NCI-H1930 (cell line): ENCODE results near the gene ERVFRD-1.

Experiments used
- DNase-seq, 2 experiments: peaks; one replicate each; lab custom pipeline; 2025; lab: John Stamatoyannopoulos, UW

The ERVFRD-1 gene, protein sequence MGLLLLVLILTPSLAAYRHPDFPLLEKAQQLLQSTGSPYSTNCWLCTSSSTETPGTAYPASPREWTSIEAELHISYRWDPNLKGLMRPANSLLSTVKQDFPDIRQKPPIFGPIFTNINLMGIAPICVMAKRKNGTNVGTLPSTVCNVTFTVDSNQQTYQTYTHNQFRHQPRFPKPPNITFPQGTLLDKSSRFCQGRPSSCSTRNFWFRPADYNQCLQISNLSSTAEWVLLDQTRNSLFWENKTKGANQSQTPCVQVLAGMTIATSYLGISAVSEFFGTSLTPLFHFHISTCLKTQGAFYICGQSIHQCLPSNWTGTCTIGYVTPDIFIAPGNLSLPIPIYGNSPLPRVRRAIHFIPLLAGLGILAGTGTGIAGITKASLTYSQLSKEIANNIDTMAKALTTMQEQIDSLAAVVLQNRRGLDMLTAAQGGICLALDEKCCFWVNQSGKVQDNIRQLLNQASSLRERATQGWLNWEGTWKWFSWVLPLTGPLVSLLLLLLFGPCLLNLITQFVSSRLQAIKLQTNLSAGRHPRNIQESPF

DNA sequence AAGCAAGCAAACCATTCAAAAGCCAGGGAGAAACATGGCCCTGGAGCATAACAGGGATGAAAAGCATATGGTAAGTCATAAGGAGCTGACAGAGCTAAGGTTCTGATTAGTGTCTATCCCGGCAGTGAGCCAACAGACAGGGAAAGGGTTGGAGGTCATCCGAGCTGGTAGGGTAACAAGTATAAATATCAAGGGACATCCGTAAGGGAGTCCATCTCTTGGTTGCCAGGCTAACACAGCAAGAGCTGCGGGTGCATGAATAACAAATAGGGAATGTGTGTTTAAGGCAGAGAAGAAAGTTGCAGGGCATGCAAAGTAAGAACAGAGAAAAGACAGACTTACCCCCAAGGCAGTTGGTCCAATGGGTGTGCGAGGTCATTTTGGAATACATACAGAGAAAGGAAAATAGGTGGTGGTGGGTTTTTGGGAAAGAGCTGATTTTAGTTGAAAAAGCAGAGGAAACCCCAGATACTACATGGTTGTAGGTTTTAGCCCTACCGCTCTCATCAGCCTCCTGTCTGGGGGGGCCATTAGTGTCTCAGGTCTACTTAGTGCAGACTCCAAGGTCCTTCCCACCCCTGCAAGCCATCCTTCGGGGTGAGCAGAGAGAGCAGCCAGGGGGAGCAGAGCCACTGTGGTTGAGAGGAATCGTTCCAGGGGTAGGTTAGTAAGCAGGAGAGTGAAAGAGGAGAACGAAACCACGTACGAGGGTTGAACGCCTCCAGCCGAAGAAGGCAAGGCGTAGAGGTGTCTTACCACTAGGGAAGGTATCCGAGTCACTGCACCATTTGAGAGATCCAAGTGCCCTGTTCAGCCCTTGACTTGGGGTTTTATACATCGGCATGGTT, at the start of gene ERVFRD-1:
Gene ERVFRD-1 (minus strand): TSS at position 805 of the 848 bp plus-strand sequence. CDS start 6,415 bp downstream, outside the sequence.
- no peak for DNase-seq

DNA sequence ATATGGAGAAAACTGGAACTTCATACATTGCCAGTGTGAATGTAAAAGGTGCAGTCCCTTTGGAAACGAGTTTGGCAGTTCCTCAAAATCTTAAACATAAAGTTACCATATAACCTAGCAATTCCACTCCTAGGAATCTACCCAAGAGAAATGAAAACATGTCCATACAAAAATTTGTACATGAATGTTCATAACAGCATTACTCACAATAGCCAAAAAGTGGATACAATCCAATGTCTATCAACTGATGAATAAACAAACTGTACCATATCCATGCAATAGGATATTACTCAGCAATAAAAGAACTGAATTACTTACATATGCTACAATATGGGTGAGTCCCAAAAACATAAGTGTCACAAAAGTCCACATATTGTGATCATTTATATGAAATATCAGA, 48.7 kb upstream of the ERVFRD-1 start:
- DNase-seq, result no peak

DNA sequence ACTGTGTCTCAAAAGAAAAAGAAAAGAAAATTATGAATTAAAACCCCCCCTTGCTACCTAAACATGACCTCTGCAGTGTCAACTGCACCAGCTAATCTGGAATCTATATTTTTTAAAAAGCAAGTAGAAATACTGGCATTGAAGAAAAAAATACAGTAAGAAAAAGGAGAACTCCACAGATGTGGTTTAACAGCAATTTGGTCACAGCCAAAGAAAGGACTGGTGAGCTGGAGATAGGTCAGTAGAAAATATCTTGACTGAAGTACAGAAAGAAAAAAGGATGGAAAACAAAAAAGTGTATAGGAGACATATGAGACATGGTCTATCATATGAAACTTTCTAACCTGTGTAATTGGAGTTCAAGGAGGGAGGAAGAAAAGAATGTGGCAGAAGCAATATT, 44.1 kb upstream of the ERVFRD-1 start:
- DNase-seq, result no peak

DNA sequence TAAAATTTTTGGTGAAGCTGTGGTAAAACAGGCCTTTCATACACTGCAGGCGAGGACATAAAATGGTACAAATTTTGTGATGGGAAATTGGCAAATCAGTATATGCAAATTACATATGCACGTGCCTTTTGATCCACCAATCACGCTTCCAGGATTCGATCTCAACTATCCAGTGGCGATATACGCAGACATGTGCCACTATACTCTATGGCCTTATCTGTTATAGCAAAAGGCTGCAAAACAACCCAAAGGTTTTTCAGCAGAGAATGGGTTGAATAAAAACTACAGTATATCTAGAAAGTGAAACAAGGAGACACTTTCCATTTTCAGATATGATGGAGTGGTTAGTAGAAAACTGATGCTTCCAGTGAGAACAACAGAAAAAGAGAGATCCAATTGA, 41.9 kb upstream of the ERVFRD-1 start:
- DNase-seq, result no peak

DNA sequence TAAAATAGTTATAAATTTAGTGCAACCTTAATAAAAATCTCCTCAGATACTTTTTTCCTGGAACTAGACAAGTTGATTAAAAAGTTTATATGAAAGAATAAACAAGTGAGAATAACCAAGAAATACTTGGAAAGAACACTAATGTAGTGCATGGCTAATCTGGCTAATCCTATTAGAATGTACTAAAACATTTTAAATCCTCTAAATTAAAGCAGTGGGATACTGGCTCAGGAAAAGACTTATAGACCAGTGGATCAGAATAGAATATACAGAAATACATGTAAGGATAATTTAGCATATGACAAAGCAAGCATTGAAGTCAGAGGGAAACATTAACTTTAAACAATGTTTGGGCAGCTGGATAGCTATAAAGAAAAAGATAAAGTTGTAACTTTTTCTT, 41.1 kb upstream of the ERVFRD-1 start:
- DNase-seq, result no peak

DNA sequence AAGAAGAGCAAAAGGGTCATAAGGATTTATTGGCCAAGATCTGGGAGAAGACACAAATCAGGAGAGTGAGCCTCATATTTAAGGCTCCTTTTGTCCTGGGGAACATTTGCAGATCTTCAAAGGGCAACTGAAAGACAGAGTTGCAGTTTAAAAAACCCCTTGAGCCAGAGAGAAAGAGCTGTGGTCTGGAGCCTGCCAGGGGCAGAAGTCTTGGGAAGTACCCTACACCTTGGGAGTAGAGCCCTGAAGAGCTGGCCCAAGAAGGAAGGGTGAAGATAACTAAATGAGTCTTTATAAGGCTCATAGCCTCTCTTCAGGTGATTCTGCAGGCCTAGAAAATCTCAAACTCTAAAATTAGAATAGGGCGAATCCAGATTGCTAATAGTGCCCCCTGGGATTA, 40.0 kb upstream of the ERVFRD-1 start:
- DNase-seq, result no peak

DNA sequence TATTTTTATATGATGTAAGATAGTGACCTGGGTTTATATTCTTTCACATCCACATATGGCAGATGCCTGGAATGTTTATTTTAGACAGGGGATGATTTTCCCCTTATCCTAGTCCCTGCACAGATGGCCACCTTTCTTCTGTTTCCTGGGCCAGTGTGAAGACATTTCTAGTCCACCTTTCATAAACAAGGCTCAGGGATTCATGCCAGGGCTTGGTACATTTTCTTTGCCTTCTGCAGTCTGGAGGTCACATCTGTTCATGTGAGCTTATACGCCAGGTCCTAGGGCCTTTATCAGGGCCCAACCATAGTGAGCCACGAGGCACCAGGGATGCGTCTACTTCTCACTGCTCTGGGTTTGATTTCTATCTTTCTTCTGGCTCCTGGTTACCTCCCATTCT, 38.0 kb upstream of the ERVFRD-1 start:
- no peak for DNase-seq

DNA sequence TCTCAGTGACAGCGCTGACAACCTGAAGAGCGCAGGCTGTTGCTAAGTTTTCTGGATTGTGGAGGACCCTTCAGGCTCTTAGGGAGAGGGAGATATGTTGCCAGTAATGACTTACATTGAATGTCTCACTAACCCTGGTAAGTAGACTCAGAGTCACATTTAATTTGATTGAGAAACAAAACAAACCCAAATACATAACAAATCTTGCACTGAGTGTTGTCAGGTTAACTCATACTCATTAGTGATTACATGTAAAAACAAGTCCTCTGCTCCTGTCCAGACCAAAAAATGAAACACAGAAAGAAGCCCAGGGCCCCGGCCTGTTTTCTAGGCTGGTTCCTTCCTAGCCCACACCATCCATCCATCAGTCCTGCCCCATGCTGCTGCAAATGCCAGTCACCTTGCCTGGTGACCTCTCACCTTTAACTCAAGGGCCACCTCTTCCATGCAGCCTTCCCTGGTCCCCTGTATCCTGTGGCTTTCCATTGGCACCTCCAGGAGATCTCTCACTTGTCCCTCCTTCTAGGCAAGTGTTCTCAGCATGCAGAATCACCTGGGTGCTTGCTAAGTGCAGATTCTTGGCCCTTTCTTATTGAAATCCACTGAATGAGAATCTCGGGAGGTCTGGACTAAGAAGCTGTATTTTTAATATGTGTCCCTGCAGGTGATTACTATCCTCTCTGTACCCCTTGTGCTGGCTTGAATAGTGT, 34.7 kb upstream of the ERVFRD-1 start:
- DNase-seq, result no peak

DNA sequence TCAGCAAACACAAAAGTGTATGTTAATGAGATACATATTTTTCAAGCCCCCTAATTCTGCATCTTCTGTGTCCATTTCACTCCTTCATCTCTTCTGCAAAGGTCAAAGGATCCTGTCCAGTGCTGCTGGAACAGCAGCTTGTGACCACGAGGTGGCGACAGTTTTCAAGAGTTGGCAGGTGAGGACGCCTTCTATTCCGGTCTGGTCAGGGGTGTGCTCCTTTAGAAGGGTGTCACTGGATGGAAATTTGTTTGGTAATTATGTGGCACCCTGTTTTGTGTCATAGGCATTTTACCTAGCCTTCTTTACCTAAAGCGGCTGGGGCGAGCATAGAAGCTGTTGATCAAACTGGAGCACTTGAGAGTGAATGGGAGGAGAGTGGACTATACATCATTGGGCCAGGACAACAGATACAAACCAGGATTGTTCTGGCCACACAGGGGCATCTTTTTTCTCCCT, 32.9 kb upstream of the ERVFRD-1 start:
- peak; percentile 35 to 36 for DNase-seq

DNA sequence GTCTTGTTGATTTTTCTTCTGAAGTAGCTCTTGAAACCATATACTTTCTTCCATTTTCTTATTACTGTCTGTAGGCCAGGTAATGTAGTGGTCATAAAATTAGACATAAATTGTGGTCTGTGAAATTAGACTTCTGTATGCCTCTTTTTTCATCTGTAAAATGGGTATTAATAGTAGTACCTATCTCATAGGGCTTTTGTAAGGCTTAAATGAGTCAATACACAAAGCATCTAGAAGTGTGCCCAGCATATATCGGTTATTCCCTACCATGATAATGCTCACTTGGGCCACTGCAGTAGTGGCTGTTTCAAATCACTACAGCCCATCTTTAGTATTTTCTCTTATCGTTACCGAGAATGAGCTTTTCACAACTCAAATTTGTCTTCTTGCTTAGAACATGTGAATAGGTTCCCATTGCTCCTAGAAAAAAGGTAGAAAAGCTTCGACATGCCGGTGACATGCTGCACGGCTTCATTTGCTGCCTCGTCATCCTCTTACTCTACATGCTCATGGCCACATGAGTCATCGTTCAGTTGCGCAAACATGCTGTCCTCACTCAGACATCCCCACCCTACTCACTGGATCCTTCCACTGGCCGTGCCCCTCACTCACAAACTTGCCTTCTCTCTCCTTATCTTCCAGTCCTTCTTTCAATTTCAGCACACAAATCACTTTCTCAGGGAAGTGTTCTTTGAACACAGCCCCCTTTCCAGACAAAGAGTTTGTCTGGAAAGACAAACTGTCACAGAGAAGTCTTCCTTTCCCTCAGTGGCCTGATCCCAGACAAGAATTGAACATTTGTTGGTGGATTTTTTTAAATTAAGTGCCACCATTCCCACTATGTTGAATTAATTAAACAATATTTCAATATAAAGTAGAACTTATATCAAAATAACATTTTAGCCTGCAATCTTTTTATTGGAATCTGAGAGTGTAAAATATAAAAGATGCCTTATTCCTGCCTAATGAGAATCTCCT, 32.2 kb upstream of the ERVFRD-1 start:
- DNase-seq, result no peak

DNA sequence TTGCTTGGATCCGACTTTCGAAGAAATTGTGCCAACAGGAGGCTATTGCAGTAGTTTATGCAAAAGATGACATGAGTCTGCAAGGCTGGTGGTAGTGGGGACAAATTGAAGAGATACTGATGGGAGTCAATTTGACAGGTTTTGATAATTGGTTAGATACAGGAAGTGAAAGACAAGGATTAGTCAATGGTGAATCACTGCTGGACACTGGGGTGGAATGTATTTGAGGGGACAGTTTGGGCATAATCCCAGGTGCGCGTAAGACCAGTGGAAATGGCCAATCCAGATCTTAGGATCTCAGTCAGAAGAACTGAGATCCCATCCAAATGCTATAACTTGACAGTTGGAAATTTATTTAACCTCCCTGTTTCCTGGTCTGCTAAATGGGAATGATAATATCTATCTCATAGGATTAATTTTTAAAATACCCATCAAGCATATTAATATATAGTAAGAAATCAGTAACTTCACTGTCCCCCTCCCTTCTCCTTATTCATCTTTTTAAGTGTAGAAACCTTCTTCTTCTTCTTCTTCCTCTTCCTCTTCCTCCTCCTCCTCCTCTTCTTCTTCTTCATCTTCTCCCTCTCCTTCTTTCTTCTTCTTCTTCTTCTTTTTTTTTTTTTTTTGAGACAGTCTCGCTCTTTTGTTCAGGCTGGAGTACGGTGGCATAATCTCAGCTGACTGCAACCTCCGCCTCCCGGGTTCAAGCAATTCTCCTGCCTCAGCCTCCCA, 30.9 kb upstream of the ERVFRD-1 start:
- no peak for DNase-seq

DNA sequence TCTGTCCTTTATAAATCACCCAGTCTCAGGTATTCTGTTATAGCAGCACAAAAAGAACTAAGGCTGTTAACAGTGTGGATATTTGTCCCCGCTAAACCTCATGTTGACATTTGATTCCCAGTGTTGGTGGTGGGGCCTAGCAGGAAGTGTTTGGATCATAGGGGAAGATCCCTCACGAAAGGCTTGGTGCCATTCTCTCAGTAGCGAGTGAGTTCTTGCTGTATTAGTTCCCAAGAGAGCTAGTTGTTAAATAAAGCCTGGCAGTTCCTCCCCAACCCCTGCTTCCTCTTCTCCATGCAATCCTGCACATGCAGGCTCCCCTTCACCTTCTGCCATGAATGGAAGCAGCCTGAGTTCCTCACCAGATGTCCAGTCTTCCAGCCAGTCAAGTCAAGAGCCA, 29.8 kb upstream of the ERVFRD-1 start:
- no peak for DNase-seq

DNA sequence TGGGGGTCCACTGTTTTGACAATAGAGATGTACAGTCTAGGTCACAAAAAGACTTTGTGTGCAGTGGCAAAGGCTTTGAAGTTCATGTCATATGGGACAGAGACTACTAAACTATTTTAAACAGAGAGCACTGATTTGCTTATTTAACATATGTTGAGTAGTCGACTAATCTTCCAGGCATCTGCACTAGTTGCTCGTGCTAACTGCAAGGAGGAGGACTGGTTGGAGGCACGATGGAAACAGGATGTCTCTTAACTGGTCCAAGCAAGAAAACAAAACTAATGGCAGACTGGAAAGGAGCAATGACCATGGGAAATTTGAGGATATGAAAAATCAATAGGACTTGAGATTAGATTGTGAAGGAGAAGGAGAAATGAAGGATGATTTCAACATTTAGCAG, 28.5 kb upstream of the ERVFRD-1 start:
- no peak for DNase-seq

DNA sequence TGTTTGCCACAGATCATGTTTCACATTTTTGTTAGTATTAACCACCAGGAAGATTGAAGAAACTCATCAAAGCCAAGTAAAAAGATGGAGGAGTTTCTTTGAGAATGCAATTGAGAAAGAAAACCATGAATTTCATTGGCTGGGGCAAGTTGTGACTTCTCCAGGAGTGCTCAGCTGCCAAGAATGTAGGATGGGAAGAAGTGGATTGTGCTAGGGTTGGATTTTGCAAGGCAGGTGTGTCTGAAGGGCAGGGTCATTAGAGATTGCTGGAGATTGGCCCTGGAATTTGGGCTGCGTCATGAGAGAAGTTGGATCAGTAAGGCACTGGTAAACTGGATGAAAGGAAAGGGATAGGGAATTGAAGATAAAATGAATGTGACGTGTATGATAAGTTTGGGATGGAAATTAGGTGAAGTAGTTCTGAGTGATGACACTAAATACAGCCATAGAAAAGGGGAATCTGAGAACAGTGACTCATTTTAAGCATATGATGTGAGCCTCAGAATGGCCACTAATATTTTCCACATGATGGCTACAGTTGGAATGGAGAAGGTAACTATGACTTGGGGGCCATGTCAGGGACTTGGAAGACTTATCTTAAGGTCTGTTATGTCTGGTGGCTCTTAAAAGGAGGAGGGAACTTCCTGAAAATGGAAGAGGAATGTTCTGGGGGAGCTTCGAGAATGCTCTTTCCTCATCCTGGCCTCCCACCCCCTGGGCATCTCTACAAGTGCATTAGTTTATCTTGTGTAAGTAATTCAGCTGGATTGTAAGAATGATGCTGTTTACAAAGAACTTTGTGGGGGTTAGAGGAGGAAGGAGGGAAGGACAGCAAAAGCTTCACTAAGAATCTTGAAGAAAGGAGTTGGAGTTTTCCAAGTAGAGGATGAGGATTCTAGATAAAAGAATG, 27.8 kb upstream of the ERVFRD-1 start:
- DNase-seq, result no peak

DNA sequence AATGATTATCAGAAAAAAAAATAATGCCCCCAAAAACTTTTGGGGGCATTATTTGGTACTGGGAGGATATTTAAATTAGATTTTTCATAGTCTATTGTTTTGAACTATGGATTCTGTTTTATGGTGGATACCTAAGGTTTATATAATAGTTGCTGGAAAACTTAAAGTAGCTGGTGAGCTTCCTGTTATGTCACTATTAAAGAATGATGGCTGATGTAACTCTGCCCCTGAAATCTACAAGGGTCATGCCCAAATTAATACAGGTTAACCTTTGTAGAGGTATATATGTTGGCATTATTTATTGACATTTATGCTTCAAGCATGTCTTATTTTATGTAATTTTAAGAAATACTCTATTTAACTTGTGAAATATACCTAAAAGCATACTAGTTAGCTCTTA, 25.3 kb upstream of the ERVFRD-1 start:
- DNase-seq, result no peak

DNA sequence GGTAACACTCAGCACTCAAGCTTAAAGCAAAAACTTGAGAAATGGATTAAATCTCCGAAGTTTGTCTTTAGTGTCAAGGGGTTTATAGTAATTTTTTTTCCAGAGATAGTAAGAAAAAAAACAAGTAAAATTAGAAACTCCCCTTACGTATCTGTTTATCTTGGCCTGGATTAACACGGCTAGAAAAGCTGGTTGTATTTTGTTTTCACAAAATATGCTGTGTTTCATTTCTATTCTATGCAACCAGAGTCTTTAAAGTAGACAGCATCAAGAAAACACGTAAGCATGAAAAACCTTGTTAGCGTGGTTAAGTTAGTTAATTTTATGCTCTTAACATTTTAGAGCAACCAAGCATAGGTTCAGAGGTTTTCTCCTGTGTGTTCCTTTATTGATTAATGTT, 21.8 kb upstream of the ERVFRD-1 start:
- DNase-seq, result no peak

DNA sequence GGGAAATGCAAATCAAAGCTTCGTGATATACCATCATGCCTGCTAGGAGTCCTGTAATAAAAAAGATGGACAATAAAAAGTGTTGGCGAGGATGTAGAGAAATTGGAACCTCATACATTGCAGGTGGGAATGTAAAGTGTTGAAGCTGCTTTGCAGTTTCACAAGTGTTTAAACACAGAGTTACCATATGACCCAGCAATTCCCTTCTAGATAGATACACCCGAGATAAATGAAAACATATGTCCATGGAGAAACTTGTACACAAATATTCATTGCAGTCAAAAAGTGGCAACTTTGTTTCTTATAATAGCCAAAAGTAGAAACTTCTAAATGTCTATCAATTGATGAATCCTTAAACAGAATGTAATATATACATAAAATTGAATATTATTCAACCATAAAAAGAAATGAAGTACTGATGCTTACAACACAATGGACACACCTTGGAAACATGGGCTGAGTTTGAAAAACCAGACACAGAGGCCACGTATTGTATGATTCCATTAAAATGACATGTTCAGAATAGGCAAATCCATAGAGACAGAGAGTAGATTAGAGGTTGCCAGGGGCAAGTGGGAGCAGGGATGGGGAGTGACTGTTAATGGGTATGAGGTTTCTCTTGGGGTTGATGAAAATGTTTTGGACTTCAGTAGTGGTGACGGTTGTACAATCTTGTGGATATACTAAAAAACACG, 20.8 kb upstream of the ERVFRD-1 start:
- DNase-seq, result no peak

DNA sequence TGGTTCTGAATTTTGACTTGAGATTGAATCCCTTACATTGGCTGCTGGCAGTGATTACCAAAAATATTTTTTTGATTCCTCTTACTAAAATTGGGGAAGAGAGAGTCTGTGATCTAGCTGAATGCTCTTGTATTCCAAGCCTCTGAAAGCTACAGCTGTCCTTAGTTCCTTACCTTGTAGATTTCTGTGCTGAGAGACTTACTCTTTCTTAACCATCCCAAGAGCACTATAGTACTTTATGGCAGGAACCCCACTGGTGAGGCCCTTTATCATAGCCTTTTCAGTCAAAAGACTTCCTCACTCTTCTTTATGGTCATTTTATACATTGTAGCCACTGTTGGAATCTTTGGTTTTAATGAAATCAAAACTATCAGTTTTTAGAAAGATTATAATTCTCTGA, 19.1 kb upstream of the ERVFRD-1 start:
- DNase-seq, result no peak
